T-helper 1 cell treated with Interleukin-12 subunit alpha and Interleukin-12 subunit beta and Interleukin-4 antibody, amounts not matched to agents 30 ng/mL and 1 ng/mL, for 36 hours (primary cell): ENCODE results near the gene CILP2. TPM values are rescaled to one million over a fixed set of nuclear protein-coding genes. Genes with fewer than 3 reads are reported as not detected.

ENCODE experiments used
- intact Hi-C: fragments of 100-400 bp; cut with micrococcal nuclease; formaldehyde crosslinking; loops from one replicate; pipeline ENCODE4 v1.15.1; 2024
- total RNA-seq: library from RNA; stranded (reverse); gene quantifications from 2 replicates; pipeline ENCODE4 v1.2.3, GENCODE V29; 2022

Gene CILP2
- total RNA-seq, 1 donor from 2014 or later: 0.17 TPM

DNA sequence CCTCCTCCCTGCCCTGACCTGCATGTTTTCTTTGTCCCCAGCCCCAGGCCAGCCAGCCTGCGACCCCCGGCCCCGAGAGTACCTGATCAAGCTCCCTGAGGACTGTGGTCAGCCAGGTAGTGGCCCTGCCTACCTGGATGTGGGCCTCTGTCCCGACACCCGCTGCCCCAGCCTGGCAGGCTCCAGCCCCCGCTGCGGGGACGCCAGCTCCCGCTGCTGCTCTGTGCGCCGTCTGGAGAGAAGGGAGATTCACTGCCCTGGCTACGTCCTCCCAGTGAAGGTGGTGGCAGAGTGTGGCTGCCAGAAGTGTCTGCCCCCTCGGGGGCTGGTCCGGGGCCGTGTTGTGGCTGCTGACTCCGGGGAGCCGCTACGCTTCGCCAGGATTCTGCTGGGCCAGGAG is 5.6 kb downstream of the CILP2 start:
- intact Hi-C loops: loop anchor here (5.0 kb wide), 1 partner anchor 324 kb away; the partner anchor contains the start of gene ZNF253

DNA sequence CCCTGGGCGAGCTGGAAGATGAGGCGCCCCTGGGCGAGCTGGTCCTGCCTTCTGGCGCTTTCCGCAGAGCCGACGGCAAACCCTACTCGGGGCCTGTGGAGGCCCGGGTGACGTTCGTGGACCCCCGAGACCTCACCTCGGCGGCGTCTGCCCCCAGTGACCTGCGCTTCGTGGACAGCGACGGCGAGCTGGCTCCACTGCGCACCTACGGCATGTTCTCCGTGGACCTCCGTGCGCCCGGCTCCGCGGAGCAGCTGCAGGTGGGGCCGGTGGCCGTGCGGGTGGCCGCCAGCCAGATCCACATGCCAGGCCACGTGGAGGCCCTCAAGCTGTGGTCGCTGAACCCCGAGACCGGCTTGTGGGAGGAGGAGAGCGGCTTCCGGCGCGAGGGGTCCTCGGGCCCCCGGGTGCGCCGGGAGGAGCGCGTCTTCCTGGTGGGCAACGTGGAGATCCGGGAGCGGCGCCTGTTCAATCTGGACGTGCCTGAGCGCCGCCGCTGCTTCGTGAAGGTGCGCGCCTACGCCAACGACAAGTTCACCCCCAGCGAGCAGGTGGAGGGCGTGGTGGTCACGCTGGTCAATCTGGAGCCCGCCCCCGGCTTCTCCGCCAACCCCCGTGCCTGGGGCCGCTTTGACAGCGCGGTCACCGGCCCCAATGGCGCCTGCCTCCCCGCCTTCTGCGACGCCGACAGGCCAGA is 6.3 kb downstream of the CILP2 start:
- intact Hi-C loops: loop anchor here (5.0 kb wide), 1 partner anchor 323 kb away; the partner anchor contains the start of gene ZNF253

DNA sequence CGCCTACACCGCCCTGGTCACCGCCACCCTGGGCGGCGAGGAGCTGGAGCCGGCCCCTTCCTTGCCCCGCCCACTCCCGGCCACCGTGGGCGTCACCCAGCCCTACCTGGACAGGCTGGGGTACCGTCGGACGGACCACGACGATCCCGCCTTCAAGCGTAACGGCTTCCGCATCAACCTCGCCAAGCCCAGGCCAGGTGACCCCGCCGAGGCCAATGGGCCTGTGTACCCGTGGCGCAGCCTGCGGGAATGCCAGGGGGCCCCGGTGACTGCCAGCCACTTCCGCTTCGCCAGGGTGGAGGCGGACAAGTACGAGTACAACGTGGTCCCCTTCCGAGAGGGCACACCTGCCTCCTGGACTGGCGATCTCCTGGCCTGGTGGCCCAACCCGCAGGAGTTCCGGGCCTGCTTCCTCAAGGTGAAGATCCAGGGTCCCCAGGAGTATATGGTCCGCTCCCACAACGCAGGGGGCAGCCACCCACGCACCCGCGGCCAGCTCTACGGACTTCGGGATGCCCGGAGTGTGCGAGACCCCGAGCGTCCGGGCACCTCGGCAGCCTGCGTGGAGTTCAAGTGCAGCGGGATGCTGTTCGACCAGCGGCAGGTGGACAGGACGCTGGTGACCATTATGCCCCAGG is 7.0 kb downstream of the CILP2 start:
- intact Hi-C loops: loop anchor here (5.0 kb wide), 1 partner anchor 322 kb away; the partner anchor contains the start of gene ZNF253

- intact Hi-C loops: no loop called here
Measured at GRCh38 chr19:19545707-19546106, 7.6 kb downstream of the CILP2 start.

DNA sequence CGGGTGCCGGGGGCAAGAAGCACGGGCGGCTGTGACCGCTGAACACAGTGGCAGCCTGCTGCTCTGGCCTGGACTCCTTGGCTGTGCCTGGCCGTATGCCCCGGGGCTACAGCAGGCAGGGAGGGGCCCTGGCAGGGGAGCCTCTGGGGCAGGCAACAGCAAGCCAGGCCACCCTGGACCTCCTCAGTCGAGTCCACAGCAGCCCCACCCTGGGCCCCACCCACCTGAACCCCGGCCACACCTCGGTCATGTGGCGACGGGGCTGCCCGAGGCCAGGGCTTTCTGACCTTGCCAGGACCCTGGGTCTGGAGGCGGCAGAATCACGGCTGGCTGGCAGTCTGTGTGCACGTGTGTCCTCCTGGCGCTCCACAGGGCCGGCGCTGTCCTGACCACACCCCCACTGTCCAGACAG is 8.7 kb downstream of the CILP2 start:
- intact Hi-C loops: no loop called here

DNA sequence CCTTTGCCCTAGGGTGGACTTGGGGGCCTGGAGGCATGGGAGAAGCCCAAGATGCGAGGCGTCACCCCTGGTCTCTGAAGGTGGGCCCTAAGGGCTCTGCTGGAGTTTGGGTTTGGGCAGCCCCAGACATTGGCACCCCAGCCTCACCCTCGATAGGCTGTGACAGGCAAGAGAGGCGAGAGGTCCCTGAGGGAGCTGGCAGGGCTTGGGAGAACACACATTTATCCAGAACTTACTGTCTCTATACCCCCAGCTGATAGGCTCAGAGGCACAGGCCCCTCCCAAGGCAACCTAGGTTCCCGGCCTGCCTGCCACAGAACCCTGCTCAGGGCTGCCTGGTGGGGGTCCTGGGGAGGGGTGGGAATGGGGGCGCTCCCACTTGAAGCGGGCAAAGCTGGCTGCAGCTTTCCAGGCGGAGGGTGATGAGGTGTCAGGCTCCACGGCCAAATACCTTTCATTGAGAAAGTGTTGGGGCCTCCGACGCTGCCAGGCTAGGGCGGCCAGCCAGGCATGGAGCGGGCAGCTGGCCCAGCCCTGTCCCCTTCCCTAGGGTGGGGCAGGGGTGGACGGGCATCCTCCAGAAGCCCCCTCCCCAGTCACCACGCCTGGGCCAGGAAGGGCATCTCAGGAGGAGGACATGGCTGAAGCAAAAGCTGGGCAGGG is 9.7 kb downstream of the CILP2 start:
- intact Hi-C loops: no loop called here

DNA sequence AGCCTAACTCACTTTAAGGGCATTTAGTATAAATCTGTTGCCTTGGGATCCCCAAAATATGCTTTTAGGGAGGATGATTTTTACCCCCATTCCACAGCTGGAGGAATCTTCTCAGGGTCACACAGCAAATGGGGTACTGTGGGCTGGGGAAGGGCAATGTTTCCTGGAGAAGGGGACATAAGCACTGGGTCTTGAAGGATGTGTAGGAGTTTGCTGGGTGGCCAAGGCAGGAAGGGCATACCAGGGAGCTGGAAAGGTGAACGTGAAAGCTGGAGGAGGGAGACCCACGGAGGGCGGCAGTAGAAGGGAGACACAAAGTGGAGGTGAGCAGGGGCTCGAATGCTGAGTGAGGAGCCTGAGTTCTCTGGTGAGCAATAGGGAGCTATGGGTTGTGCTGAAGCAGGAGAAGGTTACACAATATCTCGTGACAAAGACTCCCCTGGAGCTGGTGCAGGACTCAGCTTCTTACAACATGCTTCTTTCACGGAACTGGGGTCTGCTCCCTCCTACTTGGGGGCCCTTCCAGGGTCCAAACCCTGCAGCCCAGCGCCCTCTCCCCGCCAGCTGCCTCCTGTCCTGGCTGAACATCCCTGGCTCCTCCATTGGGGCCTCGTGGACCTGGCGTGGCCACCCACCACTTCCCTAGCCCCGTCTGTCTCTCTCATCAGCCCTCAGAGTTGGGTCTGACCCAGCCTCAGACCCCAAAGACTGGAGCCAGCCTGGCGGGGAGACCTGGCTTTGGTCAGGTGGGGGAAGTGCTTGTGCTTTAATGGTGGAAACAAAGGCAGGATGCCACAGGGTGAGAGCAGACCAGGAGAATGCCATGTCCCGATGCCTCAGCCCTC is 11.1 kb downstream of the CILP2 start:
- intact Hi-C loops: no loop called here

DNA sequence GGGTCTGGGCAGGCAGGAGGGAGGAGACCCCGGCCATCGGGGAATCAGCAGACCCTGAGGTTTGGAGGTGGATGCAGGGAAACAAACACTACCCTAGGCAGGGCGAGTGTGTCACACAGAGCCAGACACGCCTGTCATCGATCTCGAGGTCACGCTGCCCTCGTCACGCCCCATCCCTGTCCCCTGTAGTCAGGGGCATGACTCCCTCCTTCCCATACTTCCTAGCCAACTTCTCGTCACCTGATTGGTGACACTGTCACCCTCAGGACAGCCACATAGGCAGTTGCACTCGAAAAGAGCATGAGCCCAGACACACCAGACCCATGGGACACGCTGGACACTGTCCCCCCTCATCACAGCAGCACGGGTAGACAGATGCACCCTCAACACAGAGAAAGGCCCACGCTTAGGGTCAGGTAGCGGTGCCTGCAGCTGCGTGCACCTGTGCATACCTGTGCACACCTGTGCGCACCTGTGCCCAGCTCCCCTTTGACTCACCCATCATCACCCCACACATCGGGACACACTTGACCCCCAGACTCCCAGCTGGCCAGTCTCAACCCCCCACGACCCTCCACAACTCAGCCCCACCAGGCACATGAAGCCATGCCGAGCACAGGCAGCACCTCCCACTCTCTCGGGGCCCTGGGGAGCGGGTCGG is 11.9 kb downstream of the CILP2 start:
- intact Hi-C loops: no loop called here

- intact Hi-C loops: no loop called here
Measured at GRCh38 chr19:19550485-19550929, 12.4 kb downstream of the CILP2 start.

DNA sequence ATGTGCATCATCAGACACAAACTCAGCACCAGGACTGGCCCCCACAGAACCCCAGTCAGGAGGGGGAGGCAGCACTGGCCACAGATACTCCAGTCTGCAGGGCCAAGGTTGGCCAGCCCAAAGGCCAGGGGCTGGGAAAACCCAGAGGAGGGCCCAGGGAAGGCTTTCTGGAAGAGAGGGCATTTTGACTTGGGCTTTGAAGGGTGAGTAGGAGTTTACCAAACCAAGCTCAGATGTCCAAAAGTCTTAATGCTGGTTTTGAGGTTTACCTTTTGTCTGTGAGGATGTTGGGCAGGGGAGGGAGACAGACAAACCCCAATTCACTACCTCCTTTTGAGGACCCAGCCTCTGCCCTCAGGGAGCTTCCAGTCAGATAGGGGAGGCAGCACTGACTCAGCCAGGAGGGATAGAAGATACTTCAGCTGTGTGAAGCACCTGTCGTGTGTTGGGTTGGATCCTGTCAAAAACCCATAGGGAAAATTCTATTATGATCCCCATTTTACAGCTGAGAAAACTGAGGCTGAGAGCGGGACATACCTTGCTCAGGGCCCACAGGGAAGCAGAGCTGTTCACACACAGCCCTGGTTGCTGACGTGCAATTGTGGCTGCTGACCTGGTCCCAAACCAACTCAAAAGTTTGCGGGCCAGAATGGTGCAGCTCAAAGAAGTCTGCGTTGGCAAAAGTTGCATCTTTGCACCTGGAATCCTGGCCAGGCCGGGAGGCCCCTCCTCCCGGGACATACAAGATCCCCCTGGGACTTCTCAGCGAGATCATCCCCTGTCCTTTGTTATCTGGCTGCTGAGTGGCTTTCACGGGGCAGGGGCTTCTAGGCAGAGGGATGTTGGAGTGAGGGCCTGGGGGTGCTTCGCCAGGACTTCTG is 13.1 kb downstream of the CILP2 start:
- intact Hi-C loops: no loop called here

- intact Hi-C loops: no loop called here
Measured at GRCh38 chr19:19551853-19552192, 13.8 kb downstream of the CILP2 start.

DNA sequence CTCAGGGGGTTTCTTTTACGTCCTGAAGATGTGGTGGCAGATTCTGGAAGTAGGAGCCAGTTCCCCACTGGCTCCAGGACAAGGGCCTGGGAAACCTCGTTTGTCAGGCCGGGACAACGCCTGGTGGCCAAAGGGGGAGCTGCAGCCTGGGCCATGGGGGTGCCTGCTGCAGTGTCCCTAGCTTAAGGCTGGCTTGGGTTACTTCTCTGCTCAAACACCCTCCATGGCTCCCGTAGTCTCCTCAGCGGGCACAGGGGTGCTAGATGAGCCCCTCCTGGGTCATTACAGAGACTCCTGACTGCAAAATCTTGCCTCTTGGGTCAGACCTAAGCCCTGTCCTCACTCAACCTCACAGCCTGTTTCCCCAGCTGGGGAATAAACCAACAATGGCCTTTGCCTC is 14.7 kb downstream of the CILP2 start:
- intact Hi-C loops: no loop called here

GRCh38 chr19:19553670-19554069 is 15.6 kb downstream of the CILP2 start:
- intact Hi-C loops: no loop called here

GRCh38 chr19:19554074-19555023 is 16.3 kb downstream of the CILP2 start:
- intact Hi-C loops: no loop called here

GRCh38 chr19:19558055-19558454 is 20.0 kb downstream of the CILP2 start:
- intact Hi-C loops: no loop called here

- intact Hi-C loops: no loop called here
Measured at GRCh38 chr19:19558636-19559035, 20.6 kb downstream of the CILP2 start.

- intact Hi-C loops: no loop called here
Measured at GRCh38 chr19:19559931-19560330, 21.9 kb downstream of the CILP2 start.

- intact Hi-C loops: no loop called here
Measured at GRCh38 chr19:19561946-19562664, 24.0 kb downstream of the CILP2 start.
